Nephron (organoid): ENCODE measurements around the gene SLC44A3.
A peak's percentile ranks its signal among the peaks of the same experiment; 100 is the strongest.

Experiments used
- H3K27ac Mint-ChIP-seq, 3 experiments: 2 replicates each; pipeline ENCODE4 v1.8.0; 2020; ENCODE audit warnings: mixed read lengths in 3 of 3, mild to moderate bottlenecking in 2 of 3, moderate library complexity in 1 of 3
- H3K27me3 Mint-ChIP-seq: 2 replicates; pipeline ENCODE4 v1.8.0; 2021; ENCODE audit warnings: low read depth, mild to moderate bottlenecking, moderate library complexity, mixed read lengths
- H3K36me3 Mint-ChIP-seq: 2 replicates; pipeline ENCODE4 v1.8.0; 2020; ENCODE audit warnings: low read depth, mixed read lengths
- H3K4me1 Mint-ChIP-seq: 2 replicates; pipeline ENCODE4 v1.8.0; 2020; ENCODE audit warnings: mixed read lengths
- H3K4me3 Mint-ChIP-seq, 3 experiments: 2 replicates each; pipeline ENCODE4 v1.8.0; 2020; ENCODE audit warnings: mild to moderate bottlenecking in 3 of 3, mixed read lengths in 3 of 3, moderate library complexity in 2 of 3
- H3K9me3 Mint-ChIP-seq: 2 replicates; pipeline ENCODE4 v1.8.0; 2020; ENCODE audit warnings: mixed read lengths
- CTCF ChIP-seq, 3 experiments: fragments of 200-600 bp; sonication (generic); IDR thresholded peaks; one replicate each; pipeline ENCODE4 v1.5.0; 2021; ENCODE audit warnings: antibody characterized with exemption in 3 of 3; ENCODE audit not compliant: unreplicated experiment in 3 of 3

The SLC44A3 gene

GRCh38 chr1:94856004-94856403 is 35.8 kb downstream of the SLC44A3 start:
- peaks cover 29% of the 10 kb centered on the region for H3K4me1 Mint-ChIP-seq
- no peak overlapping the region for H3K27ac Mint-ChIP-seq
- H3K9me3 Mint-ChIP-seq, result no peaks in the 10 kb centered on the region
- TF ChIP-seq CTCF (IDR thresholded peaks at IDR 0.05; ENCODE audit: unreplicated experiment in 3 of 3), result no peak
- H3K4me3 Mint-ChIP-seq, result no peak overlapping the region
- peaks cover 3% of the 10 kb centered on the region for H3K36me3 Mint-ChIP-seq
- peaks cover 4% of the 10 kb centered on the region for H3K27me3 Mint-ChIP-seq

- H3K27ac Mint-ChIP-seq, result no peak overlapping the region
- peaks cover 37% of the 10 kb centered on the region for H3K4me1 Mint-ChIP-seq
- peaks cover 4% of the 10 kb centered on the region for H3K27me3 Mint-ChIP-seq
- peaks cover 3% of the 10 kb centered on the region for H3K36me3 Mint-ChIP-seq
- H3K9me3 Mint-ChIP-seq, result no peaks in the 10 kb centered on the region
- no peak overlapping the region for H3K4me3 Mint-ChIP-seq
- TF ChIP-seq CTCF (IDR thresholded peaks at IDR 0.05; ENCODE audit: unreplicated experiment in 3 of 3), result no peak
Measured at GRCh38 chr1:94856868-94857267, 36.7 kb downstream of the SLC44A3 start.

DNA sequence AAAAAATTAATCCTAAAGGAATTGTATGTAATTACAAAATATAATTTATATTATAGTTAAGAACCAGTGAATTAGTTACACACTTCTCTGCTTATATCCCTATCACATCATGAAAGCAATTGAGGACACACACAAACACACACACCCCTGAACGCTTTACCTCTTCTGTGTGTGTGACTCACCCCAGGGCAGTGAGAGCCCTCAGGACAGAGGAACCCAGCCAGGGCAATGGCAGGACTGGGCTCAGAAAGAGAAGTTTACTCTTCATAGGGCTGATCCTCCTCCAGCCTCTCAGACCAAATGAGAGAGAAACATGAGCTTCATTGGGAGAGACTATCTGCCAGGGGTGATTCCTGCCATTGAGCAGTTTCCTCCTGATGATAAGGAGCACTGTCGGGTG is 38.1 kb downstream of the SLC44A3 start:
- Mint-ChIP-seq H3K4me1 (peaks cover 51% of the 10 kb centered on the region), H3K27ac (peak overlapping the region in 2 of 3 experiments; percentile 74 to 75), H3K9me3 (no peaks in the 10 kb centered on the region), H3K36me3 (peaks cover 3% of the 10 kb centered on the region), H3K27me3 (peaks cover 4% of the 10 kb centered on the region), H3K4me3 (peak overlapping the region in 2 of 3 experiments; percentile 15 to 62)
- TF ChIP-seq CTCF (IDR thresholded peaks at IDR 0.05; ENCODE audit: unreplicated experiment in 3 of 3), result no peak

GRCh38 chr1:94859174-94859573 is 39.0 kb downstream of the SLC44A3 start:
- TF ChIP-seq CTCF (IDR thresholded peaks at IDR 0.05; ENCODE audit: unreplicated experiment in 3 of 3), result no peak
- H3K4me3 Mint-ChIP-seq, result no peak overlapping the region
- peaks cover 3% of the 10 kb centered on the region for H3K36me3 Mint-ChIP-seq
- H3K27ac Mint-ChIP-seq, result peak overlapping the region; percentile 34 to 99 (median 72)
- peaks cover 60% of the 10 kb centered on the region for H3K4me1 Mint-ChIP-seq
- H3K27me3 Mint-ChIP-seq, result peaks cover 4% of the 10 kb centered on the region
- no peaks in the 10 kb centered on the region for H3K9me3 Mint-ChIP-seq

DNA sequence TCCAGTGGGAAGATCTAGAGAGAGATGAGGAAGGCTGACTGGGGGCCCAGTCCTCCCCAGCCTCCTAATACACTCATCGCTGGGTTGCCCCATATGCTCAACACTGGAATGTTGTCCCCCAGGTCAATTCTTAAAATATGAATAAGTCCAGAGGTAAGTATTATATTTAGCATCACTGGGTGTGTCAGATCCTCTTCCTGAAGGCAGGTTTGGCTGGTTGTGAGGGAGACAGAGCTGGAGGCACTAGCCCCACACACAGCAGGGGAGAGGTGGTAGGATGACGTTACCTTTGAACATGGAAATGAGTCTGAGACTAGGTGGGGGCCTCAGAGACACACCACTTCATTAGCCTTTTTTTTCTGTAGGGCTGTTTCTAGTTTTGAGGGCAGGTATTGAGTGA is 42.6 kb downstream of the SLC44A3 start:
- no peak for TF ChIP-seq CTCF (IDR thresholded peaks at IDR 0.05; ENCODE audit: unreplicated experiment in 3 of 3)
- Mint-ChIP-seq H3K36me3 (peaks cover 3% of the 10 kb centered on the region), H3K9me3 (no peaks in the 10 kb centered on the region), H3K27ac (peak overlapping the region; percentile 94 to 99 (median 95)), H3K27me3 (peaks cover 4% of the 10 kb centered on the region), H3K4me1 (peaks cover 88% of the 10 kb centered on the region), H3K4me3 (no peak overlapping the region)

- no peak for TF ChIP-seq CTCF (IDR thresholded peaks at IDR 0.05; ENCODE audit: unreplicated experiment in 3 of 3)
- peaks cover under 1% of the 10 kb centered on the region for H3K36me3 Mint-ChIP-seq
- no peaks in the 10 kb centered on the region for H3K9me3 Mint-ChIP-seq
- peak overlapping the region; percentile 94 to 99 (median 95) for H3K27ac Mint-ChIP-seq
- H3K4me1 Mint-ChIP-seq, result peaks cover 88% of the 10 kb centered on the region
- peak overlapping the region; percentile 6 to 29 (median 24) for H3K4me3 Mint-ChIP-seq
- peaks cover 4% of the 10 kb centered on the region for H3K27me3 Mint-ChIP-seq
Measured at GRCh38 chr1:94863297-94863911, 43.2 kb downstream of the SLC44A3 start.
